DOHH2 (cell line): Measurements from ENCODE around the gene MYH7.

Source experiments
- H3F3A ChIP-seq: fragments of 200-600 bp; sonication (generic), shearing (Covaris generic); 2 replicates; pipeline ENCODE4 v1.6.0; 2016; ENCODE audit warnings: antibody characterized with exemption, mild to moderate bottlenecking; ENCODE audit not compliant: control insufficient read depth, insufficient read depth
- H3K27ac ChIP-seq: fragments of 200-600 bp; sonication (generic); 2 replicates; pipeline ENCODE4 v1.5.1; 2014; ENCODE audit warnings: low read depth, mild to moderate bottlenecking, low read length, moderate library complexity
- H3K27me3 ChIP-seq: fragments of 200-600 bp; sonication (generic); 2 replicates; pipeline ENCODE4 v1.6.1; 2014; ENCODE audit warnings: mild to moderate bottlenecking, low read length, mixed read lengths; ENCODE audit not compliant: control insufficient read depth
- H3K36me3 ChIP-seq: fragments of 200-600 bp; sonication (generic); 2 replicates; pipeline ENCODE4 v1.6.1; 2014; ENCODE audit warnings: mild to moderate bottlenecking, low read length, moderate library complexity, mixed read lengths; ENCODE audit not compliant: control insufficient read depth
- H3K4me1 ChIP-seq: fragments of 200-600 bp; sonication (generic); 2 replicates; pipeline ENCODE4 v1.6.1; 2014; ENCODE audit warnings: mild to moderate bottlenecking, low read length, mixed read lengths; ENCODE audit not compliant: control insufficient read depth
- H3K4me2 ChIP-seq: fragments of 200-600 bp; sonication (generic); 2 replicates; pipeline ENCODE4 v1.6.0; 2014; ENCODE audit warnings: mild to moderate bottlenecking, low read length, moderate library complexity
- H3K4me3 ChIP-seq: fragments of 200-600 bp; sonication (generic); 2 replicates; pipeline ENCODE4 v1.5.1; 2014; ENCODE audit warnings: mild to moderate bottlenecking, low read length, mixed read lengths
- H3K79me2 ChIP-seq: fragments of 200-600 bp; sonication (generic); 2 replicates; pipeline ENCODE4 v1.6.1; 2014; ENCODE audit warnings: mild to moderate bottlenecking, low read length, mixed read lengths; ENCODE audit not compliant: control insufficient read depth
- H3K9me2 ChIP-seq: fragments of 200-600 bp; sonication (generic); replicated peaks from 2 replicates; pipeline ENCODE4 v1.6.1; 2014; ENCODE audit warnings: mild to moderate bottlenecking, low read length, mixed read lengths; ENCODE audit not compliant: control insufficient read depth
- H3K9me3 ChIP-seq: fragments of 200-600 bp; sonication (generic); 2 replicates; pipeline ENCODE4 v1.6.1; 2014; ENCODE audit warnings: antibody characterized with exemption, low read length, mixed read lengths; ENCODE audit not compliant: control insufficient read depth, insufficient read depth
- H4K20me1 ChIP-seq: fragments of 200-600 bp; sonication (generic); 2 replicates; pipeline ENCODE4 v1.6.0; 2014; ENCODE audit warnings: low read depth, mild to moderate bottlenecking, antibody characterized with exemption, low read length, moderate library complexity; ENCODE audit not compliant: control insufficient read depth, insufficient read depth
- CTCF ChIP-seq: fragments of 200-600 bp; sonication (generic); IDR thresholded peaks from one replicate; pipeline ENCODE4 v1.5.1; 2014; ENCODE audit warnings: antibody characterized with exemption, mild to moderate bottlenecking, low read depth, low read length; ENCODE audit not compliant: poor library complexity, severe bottlenecking
- EZH2phosphoT487 ChIP-seq: fragments of 200-600 bp; sonication (generic); IDR thresholded peaks from 2 replicates; pipeline ENCODE4 v1.6.1; 2017; ENCODE audit warnings: borderline replicate concordance, mild to moderate bottlenecking, antibody characterized with exemption, low read length, moderate library complexity, mixed read lengths

The MYH7 gene

GRCh38 chr14:23381871-23382270, 53.6 kb downstream of the MYH7 start:
- Histone ChIP-seq H3K27ac (no peak overlapping the region), H3F3A (no peaks in the 10 kb centered on the region)
- TF ChIP-seq CTCF (no peak), EZH2phosphoT487 (no peak)

GRCh38 chr14:23380976-23381375, 54.5 kb downstream of the MYH7 start:
- no peak overlapping the region for H3K27ac ChIP-seq
- no peaks in the 10 kb centered on the region for H3K4me1 ChIP-seq
- no peaks in the 10 kb centered on the region for H3K9me2 ChIP-seq
- H4K20me1 ChIP-seq: no peaks in the 10 kb centered on the region
- 0 out of 2 replicates have a peak, but pooled peaks cover 2% of the 10 kb centered on the region for H3K27me3 ChIP-seq
- H3K4me2 ChIP-seq: no peak overlapping the region
- no peaks in the 10 kb centered on the region for H3K36me3 ChIP-seq
- H3K9me3 ChIP-seq: no peaks in the 10 kb centered on the region
- H3F3A ChIP-seq: no peaks in the 10 kb centered on the region
- no peak overlapping the region for H3K4me3 ChIP-seq
- no peaks in the 10 kb centered on the region for H3K79me2 ChIP-seq
- TF ChIP-seq CTCF (no peak), EZH2phosphoT487 (no peak)

More at GRCh38 chr14:23381871-23382270, 53.6 kb downstream of the MYH7 start:
- no peak overlapping the region for H3K4me3 ChIP-seq
- H4K20me1 ChIP-seq: no peaks in the 10 kb centered on the region
- H3K36me3 ChIP-seq: no peaks in the 10 kb centered on the region
- H3K79me2 ChIP-seq: no peaks in the 10 kb centered on the region
- H3K4me1 ChIP-seq: no peaks in the 10 kb centered on the region
- H3K4me2 ChIP-seq: no peak overlapping the region
- H3K27me3 ChIP-seq: 0 out of 2 replicates have a peak, but pooled peaks cover 2% of the 10 kb centered on the region
- no peaks in the 10 kb centered on the region for H3K9me2 ChIP-seq
- no peaks in the 10 kb centered on the region for H3K9me3 ChIP-seq

- Histone ChIP-seq H4K20me1 (no peaks in the 10 kb centered on the region), H3K27me3 (0 out of 2 replicates have a peak, but pooled peaks cover 2% of the 10 kb centered on the region), H3K4me2 (no peak overlapping the region), H3K4me1 (no peaks in the 10 kb centered on the region), H3K9me3 (no peaks in the 10 kb centered on the region), H3K9me2 (no peaks in the 10 kb centered on the region), H3K79me2 (no peaks in the 10 kb centered on the region), H3K27ac (no peak overlapping the region), H3K4me3 (no peak overlapping the region), H3K36me3 (no peaks in the 10 kb centered on the region), H3F3A (no peaks in the 10 kb centered on the region)
- TF ChIP-seq EZH2phosphoT487 (no peak), CTCF (no peak)
These were observed 55.1 kb downstream of the MYH7 start for GRCh38 chr14:23380197-23380914.
